Mucosa of gallbladder (tissue), 1 donor: ENCODE results near the gene SLC30A2. TPM values are rescaled to one million over a fixed set of nuclear protein-coding genes. Genes with fewer than 3 reads are reported as not detected.

Experiments
- DNase-seq: peaks from one replicate; pipeline ENCODE4 v3.0.0-alpha.2; 2020; ENCODE audit warnings: low spot score
- total RNA-seq: library from RNA; stranded (reverse); gene quantifications from one replicate; pipeline ENCODE4 v1.2.1, GENCODE V29; 2021
- donor health status: DM: no; HTN: no; CAD: no.

The SLC30A2 gene
- total RNA-seq, 1 donor from 2014 or later = 166 TPM

DNA sequence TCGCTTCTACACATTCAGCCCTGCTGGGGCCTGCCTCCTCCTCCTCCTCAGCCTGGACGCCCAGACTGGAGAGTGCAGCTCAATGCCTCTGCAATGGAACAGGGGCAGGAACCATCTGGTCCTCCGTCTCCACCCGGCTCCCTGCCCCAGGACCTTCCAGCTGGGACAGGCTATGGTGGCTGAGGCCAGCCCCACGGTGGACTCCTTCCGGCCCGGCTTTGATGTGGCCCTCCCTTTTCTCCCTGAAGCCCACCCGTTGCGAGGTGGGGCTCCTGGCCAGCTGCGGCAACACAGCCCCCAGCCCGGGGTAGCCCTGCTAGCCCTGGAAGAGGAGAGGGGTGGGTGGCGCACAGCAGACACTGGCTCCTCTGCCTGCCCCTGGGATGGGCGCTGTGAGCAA, 22.9 kb downstream of the SLC30A2 start:
- DNase-seq = no peak

DNA sequence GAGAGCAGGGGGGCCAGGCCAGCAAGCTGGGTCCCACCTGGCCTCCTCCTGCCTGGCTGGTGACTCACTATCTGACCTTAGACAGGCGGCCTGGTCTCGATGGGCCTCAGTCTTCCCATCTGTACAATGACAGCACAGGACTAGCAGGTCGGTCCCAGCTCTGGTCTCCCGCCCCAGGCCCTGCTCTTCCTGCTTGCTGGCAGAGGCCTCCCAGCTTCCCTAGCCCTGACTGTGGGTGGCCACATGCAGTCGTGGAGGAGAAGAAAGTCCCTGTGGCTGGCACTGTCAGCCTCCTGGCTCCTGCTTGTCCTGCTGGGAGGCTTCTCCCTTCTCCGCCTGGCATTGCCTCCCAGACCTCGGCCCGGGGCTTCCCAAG, 23.5 kb downstream of the SLC30A2 start:
- no peak for DNase-seq

DNA sequence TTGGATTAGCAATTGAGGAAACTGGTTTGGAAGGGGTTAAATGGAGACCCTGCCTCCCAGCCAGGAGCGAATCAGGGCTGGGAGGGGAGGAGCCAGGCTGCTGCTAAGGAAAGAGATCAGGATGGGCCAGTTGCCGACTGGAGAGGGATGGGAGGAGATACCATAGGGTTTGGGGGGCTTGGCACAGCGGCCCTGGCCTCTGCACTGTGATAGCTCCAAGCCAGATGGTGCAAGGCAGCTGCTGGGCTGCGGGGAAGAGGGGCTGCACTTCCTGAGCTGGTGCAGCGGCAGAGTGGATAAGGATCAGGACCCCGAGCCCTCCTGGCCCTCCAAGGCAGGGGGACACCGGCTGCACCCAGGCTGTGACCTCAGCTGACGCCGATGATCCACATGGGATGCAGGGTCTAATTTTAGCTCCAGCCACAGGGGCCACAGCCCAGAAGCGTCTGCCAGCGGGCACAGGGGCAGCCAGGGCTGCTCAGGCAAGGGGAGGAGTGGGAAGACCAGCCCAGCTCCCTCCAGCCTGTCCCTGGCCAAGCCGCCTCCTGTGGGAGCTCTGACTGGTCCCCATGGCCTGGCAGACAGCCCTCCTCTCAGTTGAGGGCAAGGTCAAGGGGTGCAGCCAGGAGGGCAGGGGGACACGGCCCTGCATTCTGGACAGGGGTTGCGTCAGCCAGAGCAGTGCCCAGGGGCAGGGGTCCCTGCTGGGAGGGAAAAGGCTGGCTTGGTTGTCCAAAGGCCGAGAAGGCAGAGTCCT, 24.1 kb downstream of the SLC30A2 start, which contains the start of gene EXTL1:
TSS of gene EXTL1 (plus strand) at position 129 of the 757 bp plus-strand sequence. CDS start 872 bp downstream, outside the sequence.
- no peak for DNase-seq

DNA sequence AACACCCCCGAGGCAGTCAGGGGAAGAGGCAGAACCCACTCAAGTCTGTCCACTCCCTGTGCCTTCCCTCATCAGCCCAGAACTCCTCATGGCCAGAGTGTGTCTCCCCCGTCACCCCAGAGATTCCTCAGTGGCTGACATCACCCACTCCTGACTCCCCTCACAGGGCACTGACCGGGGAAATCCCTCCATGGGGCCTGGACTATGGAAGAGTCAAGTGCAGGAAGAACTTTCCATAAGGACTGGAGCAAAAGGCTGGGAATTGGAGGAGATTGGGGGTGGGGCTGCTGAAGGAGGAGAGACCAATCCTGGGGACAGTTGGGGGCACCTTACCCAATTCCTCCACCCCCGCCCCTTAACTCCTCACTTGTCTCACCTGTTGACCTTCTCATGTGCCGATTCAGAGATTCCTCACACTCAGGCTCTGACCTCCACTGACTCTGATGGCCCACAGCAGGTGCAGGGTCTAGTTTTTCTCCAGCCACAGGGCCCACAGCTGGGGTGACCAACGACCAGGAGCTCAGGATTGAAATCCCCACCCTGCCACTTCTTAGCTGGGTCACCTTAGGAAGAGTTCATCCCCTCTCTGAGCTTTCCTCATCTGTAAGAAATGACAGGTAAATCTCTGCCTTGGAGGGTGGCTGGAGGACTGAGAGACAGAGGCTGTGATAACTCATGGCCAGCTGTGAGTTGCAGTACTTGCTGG, 24.8 kb downstream of the SLC30A2 start:
- DNase-seq = no peak

DNA sequence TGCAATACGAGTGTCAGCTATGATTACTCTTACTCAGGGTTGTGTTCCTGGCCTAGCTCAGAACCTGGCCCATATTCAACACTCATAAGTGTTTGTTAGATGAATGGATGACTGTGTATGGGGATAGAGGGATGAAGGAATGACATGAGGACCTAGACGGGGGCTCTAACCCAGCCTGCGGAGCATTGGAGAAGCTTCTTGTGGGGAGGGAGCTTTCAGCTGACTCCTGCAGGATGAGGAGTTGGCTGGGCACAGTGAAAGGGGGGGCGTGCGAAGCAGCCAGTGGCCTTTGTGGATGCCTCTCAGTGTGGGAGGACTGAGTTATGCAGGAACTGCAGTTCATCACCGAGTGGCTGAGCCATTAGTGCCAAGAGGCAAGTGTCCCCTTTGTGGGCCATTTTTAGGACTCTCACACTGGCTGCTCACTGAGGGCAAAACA, 25.6 kb downstream of the SLC30A2 start:
- no peak for DNase-seq

DNA sequence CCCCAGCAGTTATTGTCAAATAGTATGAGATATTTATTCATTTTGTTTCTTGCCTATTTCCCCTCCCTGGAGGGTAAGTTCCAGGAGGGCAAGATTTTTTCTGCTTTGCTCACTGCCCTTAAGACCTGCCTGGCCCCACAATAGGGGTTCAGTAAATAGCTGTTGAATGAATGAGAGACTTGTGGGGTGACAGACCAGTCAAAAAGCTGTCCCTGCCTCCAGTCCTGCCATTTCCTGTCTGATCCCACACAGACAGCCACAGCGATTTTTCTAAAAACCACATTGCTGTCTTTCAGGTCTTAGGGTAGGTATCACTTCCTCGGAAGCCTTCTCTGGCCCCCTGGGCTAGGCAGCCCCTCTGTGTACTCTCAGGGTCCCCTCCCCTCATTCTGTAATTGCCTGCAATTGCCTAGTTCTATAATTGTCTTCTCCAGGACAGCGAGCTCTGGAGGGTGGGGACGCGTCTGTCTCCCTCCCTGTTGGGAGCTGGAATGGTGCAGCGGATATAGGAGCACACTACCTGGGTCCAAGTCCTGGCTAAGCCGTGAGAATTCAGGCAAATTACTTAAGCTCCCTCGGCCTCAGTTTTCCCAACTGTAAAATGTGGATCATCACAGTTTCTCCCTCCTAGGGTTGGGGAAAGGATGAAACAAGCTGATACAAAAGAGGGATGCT, 26.1 kb downstream of the SLC30A2 start:
- no peak for DNase-seq

DNA sequence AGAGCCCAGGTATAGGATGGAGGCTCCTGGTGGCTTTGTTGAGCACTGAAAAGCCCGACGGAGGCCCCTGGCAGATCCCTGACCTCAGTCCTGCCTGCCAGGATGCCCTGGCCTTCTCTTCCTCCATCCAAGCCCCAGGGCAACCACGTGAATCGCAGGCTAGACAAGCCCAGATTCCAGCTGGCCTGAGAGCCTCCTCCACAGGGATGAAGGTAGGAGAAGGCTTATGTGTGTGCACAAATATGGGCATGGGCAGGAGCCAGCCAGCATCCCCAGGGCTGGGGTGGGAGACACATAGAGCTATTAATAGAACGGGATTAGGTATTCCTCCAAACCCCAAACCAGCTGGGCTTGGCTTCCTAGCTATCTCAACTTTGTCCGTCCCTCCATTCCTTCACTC, 28.3 kb downstream of the SLC30A2 start:
- no peak for DNase-seq

DNA sequence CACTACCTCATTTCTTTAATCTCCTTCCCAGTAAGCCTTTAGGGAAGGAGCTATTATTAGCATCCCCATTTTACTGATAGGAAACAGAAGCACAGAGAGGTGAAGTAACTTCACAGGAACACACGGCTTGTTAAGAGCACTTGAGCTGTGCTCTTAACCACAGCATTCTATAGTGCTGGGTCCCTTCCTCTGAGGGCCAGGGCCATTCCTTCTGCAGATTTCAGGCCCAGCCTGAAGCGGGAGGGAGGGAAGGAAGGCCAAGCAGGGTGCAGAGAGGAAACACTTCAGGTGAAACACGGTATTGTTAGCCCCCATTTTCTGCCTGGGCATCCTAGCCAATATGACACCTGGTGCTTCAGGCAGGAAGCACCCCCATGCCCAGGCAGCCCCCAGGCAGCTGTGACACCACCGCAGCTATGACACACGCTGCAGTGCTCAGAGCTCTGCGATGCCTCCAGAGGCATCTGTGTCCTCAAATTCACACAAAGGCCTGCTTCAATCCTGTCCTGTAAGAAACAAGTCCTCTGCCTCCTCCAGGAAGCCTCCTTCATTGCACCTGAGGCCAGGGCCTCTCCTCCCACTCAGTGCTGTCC, 28.9 kb downstream of the SLC30A2 start:
- DNase-seq = no peak

DNA sequence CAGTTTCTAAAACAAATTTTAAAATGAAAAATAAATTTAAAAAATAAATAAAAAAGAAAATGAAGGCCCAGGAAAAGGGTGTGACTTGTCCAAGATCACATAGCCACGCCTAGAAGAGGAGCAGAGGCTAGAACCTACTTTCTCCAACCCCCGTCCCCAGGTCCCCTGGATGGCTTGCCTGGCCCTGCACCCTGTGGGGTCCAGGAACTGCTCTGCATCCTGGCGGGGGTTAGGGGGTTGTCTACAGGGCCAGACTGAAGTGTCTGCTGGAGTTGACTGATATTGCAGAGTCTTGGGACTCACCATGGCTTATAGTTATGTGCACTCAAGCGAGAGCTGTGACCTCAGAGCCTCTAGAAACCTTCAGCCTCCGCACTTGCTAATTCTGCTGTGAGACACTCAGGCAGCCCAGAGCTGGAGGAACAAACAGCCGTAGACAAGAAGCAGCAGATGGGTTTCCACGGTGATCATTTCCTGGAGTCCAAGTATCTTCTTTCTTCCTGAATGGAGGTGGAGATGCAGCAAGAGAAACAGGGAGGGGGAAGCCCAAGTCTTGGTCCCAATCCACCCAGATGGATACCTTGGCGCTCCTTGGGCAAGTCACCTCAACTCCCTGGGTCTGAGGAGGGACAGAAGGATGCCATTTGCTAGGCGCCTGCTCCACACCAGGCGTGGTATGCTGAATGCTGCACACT, 29.5 kb downstream of the SLC30A2 start:
- DNase-seq = no peak

DNA sequence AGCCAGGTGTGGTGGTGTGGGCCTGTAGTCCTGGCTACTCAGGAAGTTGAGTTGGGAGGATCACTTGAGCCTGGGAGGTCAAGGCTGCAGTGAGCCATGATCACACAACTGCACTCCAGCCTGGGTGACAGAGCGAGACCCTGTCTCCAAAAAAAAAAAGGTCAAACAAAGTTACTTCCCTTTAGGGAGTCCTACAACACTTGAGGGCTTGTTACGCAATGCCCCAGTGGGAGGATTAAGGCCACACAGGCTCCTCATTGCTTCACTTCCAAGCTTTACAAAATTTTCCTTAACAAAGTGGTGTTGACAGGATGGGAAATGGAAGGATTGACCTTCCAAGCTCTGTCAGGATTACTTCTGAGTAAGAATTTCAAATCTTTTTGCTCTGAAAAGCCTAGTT, 30.6 kb downstream of the SLC30A2 start:
- DNase-seq = no peak

DNA sequence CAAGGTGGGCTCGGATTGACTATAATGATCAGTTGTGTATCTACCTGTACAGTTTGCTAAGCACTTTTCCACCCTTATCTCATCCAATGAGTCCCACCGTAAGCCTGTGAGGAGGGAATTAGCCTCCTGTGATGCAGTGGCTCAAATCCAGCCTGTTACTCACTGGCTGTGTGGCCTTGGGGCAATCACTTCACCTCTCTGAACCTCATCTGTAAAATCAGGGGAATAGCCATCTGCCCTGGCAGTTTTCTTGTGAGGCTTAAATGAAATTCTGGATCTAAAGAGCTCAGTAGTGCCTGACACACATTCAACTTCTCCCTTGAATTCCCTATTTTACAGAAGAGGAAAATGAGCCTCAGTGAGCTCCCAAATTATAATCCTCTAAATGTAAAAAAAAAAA, 31.7 kb downstream of the SLC30A2 start:
- no peak for DNase-seq

DNA sequence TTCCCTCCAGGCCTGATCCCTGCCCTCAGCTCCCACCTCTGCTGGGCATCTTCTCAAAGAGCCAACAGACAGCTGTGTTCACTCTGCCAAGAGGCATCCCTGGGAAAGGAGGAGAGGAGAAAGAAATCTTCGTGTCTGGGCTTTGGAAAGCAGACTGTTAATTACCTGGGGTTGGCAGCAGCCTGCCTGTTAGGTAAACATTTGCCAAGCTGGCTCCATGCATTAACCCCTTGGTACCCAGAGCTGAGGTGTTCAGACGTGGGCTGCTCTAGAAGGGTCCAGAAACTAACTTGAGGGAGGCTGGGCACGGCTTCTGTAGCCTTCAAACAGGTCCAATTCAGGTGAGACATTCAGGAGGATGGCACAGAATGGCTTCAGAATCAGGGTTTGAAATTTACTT, 33.1 kb downstream of the SLC30A2 start:
- DNase-seq = no peak

DNA sequence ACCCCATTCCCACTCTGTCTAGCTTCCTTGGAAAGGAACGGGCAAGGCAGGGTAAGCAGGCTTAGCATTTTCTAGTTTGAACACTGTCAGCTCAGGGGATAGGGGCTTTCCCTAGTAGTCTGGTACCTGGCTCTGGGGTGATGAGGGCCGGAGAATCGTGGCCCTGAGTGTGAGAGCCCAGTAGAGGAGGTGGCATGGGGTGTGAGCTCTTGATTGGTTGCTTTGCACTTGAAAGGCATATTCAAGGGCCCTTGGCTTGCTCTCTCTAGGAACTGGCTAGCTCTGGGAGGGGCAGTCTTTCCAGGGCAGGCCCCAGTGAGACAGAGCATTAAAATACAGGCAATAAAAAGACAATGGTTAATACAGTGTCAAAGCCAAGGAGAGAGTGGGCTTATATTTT, 35.1 kb downstream of the SLC30A2 start:
- DNase-seq = no peak

DNA sequence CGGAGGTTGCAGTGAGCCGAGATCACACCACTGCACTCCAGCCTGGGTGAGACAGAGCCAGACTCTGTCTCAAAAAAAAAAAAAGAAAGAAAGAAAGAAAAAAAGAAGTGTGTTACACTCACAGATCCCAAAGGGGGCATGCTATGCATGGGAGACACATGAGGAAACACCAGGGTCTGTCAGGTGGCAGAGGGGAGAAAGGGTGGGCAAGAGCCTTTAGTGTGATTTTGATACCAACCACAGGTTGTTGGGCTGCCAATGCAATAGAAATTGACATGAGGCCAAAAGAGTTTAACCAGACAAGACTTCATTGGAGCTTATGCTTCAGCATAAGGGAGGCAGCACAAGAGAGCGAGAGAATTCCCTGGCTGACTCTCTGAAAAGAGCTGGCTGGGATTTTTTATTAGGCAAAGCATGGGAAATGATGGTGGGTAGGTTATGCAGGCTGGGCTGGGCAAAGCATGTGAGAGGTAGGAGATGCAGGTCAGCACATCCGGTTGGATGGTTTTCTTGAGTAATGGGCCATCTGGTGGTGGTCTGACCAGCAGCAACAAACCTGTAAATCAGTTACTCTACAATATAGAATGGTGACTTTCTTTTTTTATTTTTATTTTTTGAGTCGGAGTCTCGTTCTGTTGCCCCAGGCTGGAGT, 36.0 kb downstream of the SLC30A2 start:
- DNase-seq = no peak

DNA sequence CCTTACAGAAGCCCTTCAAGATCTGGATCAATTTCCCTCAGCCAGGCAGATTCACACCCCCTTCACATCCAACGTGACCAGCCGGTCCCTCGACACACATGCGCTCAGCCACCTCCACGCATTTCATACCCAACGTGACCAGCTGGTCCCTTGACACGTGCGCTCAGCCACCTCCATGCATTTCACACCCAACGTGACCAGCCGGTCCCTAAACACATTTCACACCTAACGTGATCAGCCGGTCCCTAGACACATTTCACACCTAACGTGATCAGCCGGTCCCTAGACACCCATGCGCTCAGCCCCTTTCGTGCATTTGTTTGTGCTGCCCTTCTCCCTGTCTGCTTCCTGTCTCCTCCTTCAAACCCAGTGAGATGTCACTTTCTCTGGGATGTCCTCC, 39.2 kb downstream of the SLC30A2 start:
- DNase-seq = no peak

DNA sequence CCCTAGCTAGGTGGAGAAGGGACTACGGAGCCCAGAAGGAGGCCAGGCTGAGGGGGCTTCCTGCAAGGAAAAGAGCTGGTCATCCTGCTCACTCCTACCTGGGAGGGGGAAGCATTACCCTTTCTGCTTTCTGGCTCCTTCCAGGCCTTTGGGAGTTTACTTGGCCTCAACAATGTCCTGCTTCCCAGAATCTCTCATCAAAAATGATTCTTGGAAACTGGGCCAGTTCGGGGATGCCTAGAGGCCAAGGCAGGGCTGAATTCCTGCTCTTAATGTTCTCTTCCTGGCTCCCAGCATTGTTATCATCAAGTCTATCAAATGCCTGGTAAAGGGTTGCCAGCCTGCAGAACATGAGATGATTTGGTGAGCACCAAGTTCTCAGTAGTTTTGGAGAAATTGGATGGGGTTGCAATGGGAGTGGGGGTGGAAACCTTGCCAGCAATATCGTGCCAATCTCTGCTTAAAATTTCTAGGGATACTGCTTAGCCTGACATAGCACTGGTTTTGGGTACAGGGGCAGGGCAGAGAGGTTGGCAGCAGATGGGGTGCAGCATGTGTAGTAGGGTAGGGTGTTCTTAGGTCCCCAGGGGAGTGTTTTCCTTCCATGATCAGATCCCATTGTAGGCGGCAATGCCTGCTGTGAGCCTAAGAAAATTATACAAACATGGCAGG, 40.3 kb downstream of the SLC30A2 start:
- DNase-seq = no peak

DNA sequence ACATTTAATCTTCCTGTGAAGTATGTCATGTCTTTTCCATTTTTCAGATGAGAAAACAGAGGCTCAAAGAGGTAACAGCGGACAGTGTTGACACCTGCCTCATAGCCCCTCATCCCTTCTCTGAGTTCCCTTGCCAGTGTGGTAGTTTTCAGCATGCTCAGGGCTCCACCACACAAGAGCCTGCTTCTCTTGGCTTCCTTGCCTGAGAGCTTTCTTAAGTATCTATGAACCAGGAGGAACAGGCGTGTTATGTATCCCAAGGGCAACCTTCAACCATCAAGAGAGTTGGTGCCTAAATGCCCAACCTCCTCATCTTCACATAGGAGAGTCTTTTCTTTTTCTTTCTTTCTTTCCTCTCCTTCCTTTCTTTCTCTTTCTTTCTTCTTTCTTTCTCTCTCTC, 42.2 kb downstream of the SLC30A2 start:
- no peak for DNase-seq

DNA sequence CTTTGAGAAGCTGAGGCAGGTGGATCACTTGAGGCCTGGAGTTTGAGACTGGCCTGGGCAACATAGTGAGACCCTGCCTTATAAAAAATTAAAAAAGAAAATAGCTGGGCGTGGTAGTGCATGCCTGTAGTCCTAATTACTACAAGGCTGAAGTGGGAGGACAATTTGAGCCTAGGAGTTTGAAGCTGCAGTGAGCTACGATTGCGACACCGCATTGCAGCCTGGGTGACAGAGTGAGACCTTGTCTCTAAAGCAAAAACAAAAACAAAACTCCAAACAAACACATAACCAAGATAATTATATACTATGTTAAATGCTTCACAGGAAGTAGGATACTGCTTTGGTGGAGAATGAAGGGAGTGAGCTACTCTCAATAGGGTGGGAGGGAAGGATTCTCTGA, 42.7 kb downstream of the SLC30A2 start:
- DNase-seq = no peak

DNA sequence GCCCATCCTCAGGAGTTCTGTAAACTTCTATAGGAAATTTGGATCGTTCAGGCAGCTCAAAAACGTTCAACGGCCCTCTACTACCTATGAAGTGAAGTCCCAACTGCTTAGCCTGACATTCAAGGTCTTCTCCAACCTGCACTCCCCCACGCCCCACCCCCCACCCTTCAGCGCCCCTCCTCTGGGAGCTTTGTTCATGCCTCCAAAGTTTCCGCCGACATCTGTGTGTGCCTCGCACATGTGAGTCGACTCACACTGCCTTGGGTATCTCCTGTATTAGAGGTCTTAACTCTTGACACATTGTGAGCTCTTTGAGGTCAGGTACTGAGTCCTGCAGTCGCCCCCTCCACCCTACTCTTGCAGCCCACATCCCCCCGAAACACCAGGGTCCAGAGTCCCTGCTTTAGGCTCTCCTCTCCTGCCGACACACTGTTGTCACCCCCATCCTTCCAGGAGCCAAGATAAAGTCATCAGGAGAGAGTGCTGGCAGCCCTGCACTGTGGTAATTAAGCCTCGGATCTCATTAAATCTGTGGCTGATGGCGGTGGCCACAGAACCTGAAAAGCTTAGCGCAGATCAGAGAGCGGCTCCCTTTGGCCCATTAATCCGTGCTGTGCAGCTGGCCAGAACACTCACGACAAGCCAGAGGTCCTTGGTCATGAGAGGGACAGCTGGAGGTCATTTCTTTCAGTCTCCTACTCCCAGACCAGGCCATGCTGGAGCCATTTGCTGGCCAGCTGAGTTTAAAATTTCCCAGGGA, 46.7 kb downstream of the SLC30A2 start:
- no peak for DNase-seq
